Activated CD8-positive, alpha-beta memory T cell treated with anti-CD3 and anti-CD28 coated beads, Interleukin-2, amount 50 U/mL, for 1 hour (primary cell): Measurements from ENCODE around the gene SLC11A2.
"Not testable (repeated sequence)": the region's sequence is repeated elsewhere in the genome, so short reads cannot be mapped to it uniquely, and the experiment has no call there.

Experiments used
- DNase-seq: peaks from one replicate; pipeline ENCODE4 v3.0.0-alpha.2; 2020; ENCODE audit errors: extremely low read depth

The SLC11A2 gene

GRCh38 chr12:51025338-51025835, 797 bp downstream of the SLC11A2 start:
- no peak for DNase-seq

GRCh38 chr12:51023625-51024382, 2.4 kb downstream of the SLC11A2 start:
- no peak for DNase-seq

DNA sequence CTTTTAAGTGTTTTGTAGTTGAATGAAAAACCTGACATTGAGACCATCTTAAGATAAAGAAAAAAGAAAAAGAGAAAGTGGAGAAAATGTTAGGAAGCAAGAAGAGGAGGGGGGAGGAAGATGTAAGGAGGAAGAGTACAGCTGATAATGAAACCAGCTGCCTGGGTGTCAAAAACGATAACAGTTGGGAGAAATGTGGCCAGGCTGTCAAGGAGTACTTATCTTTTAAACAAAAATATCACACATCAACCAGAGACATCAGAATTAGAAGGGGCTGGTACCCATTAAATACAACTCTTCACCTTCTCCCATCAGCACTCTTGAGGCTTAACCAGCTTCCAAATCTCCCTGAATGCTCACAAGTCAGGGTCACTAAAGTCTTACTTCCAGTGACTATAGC, 4.5 kb downstream of the SLC11A2 start:
- DNase-seq: no peak

- no peak for DNase-seq
These were observed 5.6 kb downstream of the SLC11A2 start for GRCh38 chr12:51020448-51021182.

GRCh38 chr12:51019927-51020326, 6.3 kb downstream of the SLC11A2 start:
- no peak for DNase-seq

DNA sequence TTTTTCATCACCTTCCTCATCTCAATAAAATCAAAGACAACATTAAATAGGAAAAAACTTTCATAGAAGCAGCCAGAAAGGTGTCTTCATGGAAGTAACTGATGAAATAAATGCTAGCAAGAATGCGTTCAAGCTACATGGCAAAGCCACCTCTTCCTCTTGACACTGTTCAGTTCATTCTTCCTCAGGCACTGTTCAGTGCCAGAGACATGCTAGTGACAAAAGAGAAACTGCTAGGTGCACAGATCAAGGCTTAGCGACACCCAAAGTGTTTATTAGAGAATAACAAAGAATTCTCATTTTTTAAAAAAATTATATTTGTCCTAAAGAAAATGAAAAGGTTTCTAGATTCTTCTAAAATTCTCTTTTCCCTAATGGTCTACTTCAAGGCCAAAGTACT, 7.2 kb downstream of the SLC11A2 start:
- no peak for DNase-seq

DNA sequence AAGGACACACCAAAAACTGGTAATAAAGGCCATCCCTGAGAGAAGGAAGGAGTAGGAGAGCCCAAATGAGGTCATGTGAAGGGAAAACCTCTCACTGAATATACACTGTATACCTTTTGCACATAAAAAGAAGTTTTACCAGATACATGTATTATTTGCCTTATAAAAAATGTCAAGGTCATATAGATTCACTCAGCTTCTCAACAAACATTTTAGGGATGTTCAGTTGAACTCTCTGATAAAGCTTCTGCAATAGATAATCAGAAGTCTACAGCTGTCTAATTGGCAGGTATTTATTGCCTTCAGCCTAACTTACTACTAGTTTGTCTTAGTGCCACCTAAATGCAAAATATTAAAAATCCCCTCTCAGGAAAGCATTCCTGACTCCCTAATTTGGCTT, 8.7 kb downstream of the SLC11A2 start:
- DNase-seq: no peak

DNA sequence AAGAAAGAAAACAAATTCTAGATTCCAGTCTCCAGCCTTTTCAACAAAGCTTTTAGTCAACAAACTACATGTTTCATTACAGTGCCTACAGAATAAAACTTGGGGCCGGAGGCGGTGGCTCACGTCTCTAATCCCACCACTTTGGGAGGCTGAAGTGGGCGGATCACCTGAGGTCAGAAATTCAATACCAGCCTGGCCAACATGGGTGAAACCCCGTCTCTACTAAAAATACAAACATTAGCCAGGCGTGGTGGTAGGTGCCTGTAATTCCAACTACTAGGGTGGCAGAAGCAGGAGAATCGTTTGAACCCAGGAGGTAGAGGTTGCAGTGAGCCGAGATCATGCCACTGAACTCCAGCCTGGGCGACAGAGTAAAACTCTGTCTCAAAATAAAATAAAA, 11.7 kb downstream of the SLC11A2 start:
- not testable (repeated sequence) for DNase-seq

DNA sequence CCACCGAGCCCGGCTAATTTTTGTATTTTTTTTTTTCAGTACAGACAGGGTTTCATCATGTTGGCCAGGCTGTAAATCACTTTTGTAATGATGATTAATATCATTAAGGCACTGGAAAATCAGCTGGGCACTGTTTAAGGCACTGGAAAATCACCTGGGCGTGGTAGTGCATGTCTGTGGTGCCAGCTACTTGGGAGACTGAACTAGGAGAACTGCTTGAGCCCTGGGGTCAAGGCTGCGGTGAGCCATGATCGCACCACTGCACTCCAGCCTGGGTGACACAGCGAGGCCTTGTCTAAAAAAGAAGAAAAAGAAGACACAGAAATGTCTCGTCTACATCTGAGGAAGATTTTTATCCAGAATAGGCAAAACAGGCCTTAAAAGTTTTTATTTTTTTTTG, 12.7 kb downstream of the SLC11A2 start:
- DNase-seq: no peak

DNA sequence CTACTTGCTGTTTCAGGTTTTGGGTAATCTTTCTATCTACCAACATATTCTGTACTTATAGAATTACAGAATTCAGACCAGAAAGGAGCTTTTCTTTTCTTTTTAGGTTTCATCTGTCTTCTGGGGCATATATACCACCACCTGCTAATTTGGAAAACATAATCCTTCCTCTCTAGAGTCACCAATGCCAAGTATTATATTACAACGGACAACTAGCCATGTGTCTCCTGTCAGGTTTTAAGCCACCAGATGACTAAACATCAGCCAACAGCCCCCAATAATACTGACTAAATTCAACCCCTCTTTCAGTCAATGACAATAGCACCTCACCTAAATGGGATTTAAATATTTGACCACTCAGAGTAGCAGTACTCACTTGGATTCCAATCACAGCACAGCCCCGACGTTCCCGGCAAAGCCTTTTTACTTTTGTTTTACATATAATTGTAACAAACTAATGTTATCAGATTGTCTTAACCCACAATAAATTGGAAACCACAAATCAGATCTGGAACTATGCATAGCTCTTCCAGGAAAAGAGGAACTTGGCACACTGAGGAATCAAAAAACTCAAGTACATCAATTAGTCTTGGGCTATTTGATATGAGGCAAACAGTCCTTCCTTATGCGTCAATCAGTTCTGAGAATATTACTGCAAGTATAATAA, 13.5 kb downstream of the SLC11A2 start:
- no peak for DNase-seq

DNA sequence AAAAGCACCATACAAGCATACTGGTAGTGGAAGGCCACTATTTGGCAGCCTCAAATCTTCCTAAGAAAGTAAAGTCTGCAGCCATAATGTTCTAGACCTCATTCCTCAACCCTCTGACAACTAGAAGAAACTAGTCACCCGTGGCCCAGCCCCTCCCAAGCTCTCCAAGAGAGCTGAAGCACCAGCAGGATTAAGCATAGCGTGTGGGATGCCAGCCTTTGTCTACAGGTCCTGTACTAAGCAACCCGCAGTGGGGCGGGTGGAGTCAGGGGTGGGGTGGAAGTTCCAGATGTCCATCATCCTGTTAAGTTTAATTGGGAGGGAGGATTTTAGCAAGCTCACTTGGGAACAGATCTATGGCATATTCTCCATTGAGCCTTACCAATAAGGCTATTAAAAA, 14.2 kb downstream of the SLC11A2 start:
- no peak for DNase-seq

DNA sequence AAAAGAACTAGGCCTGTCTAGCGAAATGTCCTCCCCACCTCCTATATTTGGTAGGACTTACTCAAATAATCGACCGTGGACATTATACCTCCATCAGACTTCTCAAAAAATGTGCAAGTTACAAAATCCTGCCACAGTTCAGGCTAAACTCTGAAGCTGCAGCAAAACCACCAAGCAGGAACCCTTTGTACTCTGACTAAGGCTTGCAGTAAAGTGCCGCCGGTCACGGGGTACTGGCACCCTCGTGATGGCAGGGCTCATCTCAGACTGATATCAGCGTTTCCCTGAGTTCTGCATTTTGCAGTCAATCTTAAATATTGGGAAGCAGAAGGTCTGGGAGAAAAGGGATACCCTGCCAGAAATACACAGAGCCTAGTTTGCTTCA, 17.1 kb downstream of the SLC11A2 start:
- no peak for DNase-seq

DNA sequence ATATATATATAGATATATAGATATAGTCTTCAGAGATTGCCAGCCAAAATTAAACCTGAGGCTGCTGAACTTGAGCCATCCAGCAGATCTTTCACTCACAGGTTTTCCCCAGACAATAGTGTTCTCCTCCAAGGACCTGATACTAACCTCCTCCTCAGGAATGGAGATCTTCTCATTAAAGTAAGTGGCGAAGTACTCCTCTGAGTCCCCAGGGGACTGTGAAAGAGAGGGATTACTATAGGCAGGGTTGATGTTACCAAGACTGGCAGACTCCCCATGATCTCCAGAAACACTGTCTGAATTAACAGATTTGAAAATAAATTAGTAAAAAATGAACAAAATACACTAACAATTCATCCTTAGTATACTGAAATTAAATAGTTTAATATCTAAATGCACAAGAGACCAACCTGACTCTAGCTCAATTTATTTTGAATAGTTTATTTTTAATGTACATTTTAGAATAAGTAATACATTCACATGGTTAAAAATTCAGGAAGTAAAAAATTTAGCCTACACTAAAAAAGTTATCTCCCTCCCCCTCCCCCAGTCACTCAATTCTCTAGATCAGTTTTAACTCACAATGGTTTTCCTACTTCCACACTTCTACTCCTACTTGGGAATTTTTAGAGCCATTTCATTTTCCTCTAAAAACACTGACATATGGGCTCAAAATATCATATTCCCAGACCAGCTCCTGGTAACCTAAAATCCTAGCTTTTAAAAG, 17.7 kb downstream of the SLC11A2 start:
- no peak for DNase-seq

DNA sequence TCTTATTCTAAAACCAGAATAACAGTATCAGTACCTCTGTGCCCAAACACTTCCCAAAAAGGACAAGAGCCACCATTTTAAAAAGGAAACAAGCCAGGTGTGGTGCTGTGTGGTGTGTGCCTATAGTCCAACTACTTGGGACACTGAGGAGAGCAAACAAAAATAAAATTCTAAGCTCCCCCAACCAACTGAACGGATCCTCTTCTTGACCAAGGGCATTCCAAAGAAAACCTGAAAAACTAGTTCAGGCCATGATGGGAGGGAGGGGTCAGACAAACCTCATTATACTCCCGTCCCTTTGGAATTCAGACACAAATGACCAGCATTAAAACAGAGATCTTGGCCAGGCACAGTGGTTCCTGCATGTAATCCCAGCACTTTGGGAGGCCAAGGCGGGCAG, 20.5 kb downstream of the SLC11A2 start:
- no peak for DNase-seq

- DNase-seq: no peak
These were observed 21.2 kb downstream of the SLC11A2 start for GRCh38 chr12:51005030-51005429.

GRCh38 chr12:51004504-51004903, 21.7 kb downstream of the SLC11A2 start:
- no peak for DNase-seq

DNA sequence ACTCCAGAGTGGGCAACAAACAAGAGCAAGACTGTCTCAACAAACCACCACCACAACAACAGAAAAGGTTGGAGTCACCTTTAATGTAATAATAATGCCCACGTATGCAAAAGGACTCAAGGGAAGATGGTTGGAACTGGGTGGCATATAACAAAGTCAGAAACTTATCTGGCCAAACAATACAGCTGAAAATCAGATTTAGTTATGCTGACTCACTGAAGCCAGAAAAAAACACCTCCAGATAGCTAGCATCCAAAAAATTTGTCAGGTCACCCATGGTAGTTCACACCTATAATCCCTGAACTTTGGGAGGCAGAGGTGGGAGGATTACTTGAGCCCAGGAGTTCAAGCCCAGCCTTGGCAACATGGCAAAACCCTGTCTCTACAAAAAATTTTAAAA, 24.4 kb downstream of the SLC11A2 start:
- DNase-seq: no peak

DNA sequence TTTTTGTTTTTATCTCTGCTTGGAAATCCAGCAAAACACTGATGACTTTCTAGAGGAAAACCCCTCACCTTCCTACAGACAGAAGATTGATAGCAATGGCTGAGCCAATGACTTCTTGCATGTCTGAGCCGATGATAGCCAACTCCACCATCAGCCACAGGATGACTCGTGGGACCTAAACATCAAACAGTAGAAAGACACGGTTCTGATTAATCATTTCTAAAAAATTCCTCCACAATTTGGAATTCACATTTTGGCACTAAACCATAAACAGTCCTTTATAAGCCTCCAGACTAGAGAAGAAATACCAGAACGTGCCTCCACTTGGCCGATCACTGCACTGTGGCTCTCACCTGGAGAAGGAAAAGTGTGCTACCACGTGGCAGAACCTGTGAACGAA, 25.9 kb downstream of the SLC11A2 start:
- no peak for DNase-seq

- no peak for DNase-seq
These were observed 27.1 kb downstream of the SLC11A2 start for GRCh38 chr12:50999093-50999492.

DNA sequence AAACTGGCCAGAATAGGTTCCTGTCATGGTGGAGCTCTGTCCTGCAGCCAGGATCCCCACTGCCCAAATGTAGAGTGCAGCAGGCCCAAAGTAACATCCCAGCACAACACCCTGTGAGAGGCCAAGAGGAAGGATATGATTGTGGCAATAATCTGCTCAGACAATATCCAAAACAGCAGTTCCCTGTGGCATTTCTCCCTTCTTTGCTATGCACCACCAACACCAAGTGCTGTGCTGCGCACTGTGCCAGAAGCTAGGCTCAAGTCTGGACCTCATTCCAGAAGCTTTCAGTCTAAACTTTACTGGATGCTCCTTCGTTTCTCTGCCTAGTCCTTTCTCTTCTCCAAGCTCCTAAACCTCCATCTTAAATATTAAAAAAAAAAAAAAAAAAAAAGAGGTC, 33.4 kb downstream of the SLC11A2 start:
- no peak for DNase-seq

DNA sequence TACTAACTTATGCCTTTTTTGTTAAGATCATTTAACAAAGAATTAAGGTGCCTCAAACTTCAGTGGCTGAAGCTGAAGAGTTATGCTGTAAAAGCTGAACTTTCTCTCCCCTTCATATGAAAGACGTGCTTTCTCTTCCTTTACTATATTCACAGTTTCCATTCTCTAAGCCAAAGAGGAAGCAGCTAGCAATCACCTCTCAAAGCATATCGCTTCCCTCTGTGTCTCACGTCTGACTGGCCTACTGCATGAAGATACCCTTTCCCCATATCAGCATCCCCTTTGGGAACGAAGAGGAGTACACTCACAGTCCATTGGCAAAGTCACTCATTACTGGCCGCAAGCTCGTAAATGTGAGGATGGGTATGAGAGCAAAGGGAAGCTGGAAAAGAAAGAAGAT, 34.9 kb downstream of the SLC11A2 start:
- DNase-seq: no peak

GRCh38 chr12:50990791-50991190, 35.4 kb downstream of the SLC11A2 start:
- DNase-seq: no peak
